ENCODE data around the gene RPS25.
"Not testable (repeated sequence)": the region's sequence is repeated elsewhere in the genome, so short reads cannot be mapped to it uniquely, and the experiment has no call there.

The RPS25 gene

DNA sequence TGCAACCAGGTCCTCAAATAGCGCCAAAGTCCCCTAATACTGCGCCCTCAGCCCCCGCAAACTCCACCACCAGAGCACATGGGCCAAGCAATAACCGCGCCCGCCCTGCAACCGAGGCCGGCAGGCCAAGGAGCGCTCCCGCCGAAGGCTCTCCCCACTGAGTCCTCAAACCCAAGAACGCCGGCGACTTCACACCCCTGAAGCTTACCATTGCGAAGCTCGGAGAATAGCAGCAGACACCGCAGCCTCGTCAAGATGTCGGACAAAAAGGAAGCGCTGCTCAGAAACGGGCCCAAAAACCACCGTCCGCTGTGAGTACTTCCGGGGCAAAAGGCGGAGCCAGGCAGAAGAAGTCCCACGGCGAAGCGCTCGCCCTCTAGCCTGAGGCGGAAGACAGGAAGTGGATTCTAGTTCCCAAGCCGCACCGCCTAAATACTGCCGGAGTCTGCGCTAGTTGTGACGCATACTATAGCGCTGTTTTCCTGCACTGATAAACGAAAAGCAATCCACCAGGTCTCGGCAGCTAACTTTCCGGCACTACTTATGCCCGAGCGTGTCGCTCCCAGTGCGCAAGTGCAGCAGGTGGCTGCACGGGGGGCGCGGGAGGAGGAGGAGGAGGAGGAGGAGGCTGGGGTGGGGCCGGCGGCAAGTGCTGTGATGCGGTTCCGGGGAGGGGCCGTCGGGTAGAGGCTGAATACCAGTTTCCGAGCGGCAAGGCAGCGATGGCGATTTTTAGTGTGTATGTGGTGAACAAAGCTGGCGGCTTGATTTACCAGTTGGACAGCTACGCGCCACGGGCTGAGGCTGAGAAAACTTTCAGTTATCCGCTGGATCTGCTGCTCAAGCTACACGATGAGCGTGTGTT, at the start of gene RPS25, which contains the start of gene TRAPPC4:
RPS25 (minus strand) TSS at position 270 of the 865 bp plus-strand sequence; CDS start at position 211, 59 bp downstream.
TRAPPC4 (plus strand) TSS at position 693 of the 865 bp plus-strand sequence; CDS start at position 723, 30 bp downstream.
- H3K4me3 ChIP-seq (ENCODE audit: low read length), result peak within 1 kb of the TSS; percentile 100
- peak; percentile 95 for DNase-seq (ENCODE audit: low read depth)
- TF ChIP-seq, protein P1, sequence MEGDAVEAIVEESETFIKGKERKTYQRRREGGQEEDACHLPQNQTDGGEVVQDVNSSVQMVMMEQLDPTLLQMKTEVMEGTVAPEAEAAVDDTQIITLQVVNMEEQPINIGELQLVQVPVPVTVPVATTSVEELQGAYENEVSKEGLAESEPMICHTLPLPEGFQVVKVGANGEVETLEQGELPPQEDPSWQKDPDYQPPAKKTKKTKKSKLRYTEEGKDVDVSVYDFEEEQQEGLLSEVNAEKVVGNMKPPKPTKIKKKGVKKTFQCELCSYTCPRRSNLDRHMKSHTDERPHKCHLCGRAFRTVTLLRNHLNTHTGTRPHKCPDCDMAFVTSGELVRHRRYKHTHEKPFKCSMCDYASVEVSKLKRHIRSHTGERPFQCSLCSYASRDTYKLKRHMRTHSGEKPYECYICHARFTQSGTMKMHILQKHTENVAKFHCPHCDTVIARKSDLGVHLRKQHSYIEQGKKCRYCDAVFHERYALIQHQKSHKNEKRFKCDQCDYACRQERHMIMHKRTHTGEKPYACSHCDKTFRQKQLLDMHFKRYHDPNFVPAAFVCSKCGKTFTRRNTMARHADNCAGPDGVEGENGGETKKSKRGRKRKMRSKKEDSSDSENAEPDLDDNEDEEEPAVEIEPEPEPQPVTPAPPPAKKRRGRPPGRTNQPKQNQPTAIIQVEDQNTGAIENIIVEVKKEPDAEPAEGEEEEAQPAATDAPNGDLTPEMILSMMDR (conservative IDR thresholded peaks at IDR 0.05; ENCODE audit: low read length), result no peak

DNA sequence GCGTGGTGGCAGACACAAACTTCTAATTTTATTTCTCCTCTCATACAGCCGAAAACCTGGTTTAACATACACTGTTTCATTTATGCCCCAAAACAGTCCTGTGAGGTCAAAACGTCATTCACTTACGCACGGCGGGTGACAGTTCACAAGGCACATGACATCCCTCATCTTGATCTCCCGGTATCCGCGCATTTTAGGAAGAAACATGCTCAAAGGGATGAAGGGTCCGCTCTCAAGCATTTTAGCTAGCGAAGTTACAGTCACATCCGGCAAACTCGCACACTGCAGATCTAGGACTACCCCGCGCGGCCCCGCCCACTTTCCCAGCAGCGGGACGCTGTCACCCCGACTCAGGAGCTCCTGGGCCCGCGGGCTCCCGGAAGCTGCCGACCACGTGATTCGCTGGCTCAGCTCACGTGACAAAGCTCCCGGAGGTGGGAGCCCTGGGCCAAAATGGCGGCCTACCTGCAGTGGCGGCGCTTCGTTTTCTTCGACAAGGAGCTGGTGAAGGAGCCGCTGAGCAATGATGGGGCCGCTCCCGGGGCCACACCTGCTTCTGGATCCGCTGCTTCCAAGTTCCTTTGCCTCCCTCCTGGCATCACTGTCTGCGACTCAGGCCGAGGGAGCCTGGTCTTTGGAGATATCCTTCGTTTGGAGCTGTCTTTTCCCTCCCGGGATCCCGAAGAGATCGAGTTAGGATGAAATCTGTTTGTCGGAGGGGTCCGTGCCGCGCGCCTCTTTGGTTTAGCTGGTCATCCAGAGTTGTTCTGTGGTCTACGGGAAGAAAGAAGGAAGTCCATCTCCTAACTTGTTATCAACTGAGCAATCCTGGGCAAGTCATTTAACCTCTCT, 49.5 kb upstream of the RPS25 start, which contains the start of gene VPS11:
VPS11 (plus strand) TSS at position 448 of the 852 bp plus-strand sequence; CDS start at position 454, 6 bp downstream.
- H3K4me3 ChIP-seq (ENCODE audit: low read length), result peak within 1 kb of the TSS; percentile 79
- TF ChIP-seq, protein P1 (conservative IDR thresholded peaks at IDR 0.05; ENCODE audit: low read length), result no peak
- DNase-seq (ENCODE audit: low read depth), result peak; percentile 94

DNA sequence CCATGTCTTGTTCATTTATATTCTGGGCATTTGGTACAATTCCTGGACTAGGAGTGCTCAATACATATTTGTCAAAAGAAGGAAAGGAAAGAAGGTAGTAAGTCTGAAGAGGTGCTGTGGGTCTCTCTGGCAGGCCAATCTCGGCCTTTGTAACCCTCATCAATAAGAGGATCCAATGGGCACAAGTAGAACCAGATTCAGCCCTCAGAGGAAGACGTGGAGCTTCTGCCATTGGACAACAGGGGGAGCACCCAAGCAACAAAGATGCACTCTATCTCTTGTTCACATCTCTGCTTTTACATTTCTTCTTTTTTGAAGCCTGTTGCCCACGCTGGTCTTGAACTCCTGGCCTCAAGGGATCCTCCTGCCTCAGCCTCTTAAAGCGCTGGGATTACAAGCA, 47.2 kb upstream of the RPS25 start:
- TF ChIP-seq, protein P1 (conservative IDR thresholded peaks at IDR 0.05; ENCODE audit: low read length), result peak; percentile 62
- peak; percentile 46 for DNase-seq (ENCODE audit: low read depth)

DNA sequence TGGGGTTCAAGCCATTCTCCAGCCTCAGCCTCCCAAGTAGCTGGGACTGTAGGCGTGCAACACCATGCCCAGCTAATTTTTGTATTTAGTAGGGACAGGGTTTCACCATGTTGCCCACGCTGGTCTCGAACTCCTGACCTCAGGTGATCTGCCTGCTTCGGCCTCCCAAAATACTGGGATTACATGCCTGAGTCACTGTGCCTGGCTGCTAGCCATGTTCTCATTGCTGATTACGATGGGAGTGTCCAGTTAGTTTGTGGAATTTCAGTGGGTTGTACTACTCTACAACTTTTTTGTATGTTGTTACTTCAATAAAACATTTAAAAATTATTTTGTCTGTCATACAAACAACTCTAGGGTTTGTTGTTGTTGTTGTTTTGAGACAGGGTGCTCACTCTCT, 44.6 kb upstream of the RPS25 start:
- H3K4me3 ChIP-seq (ENCODE audit: low read length), result no peak overlapping the region
- peak; percentile 57 for DNase-seq (ENCODE audit: low read depth)

More for the DNA sequence above, 47.2 kb upstream of the RPS25 start:
- no peak overlapping the region for H3K4me3 ChIP-seq (ENCODE audit: low read length)

DNA sequence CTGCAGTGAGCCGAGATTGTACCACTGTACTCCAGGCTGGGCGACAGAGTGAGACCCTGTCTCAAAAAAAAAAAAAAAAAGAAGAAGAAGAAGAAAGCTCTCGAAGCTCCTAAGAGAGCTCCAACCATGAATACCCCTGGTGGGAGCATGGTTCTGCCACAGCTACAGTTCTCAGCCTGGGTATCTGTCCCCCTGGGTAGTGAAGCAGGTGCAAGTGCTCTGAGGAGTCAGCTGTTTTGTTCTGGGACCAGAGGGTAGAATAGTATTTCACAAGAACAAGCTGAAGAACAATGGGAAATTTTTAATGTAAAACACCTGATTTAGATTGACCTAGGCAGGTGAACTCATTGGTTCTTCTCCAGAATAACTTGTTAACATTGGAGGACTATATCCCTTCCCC, 43.1 kb upstream of the RPS25 start:
- H3K4me3 ChIP-seq (ENCODE audit: low read length), result no peak overlapping the region
- no peak for DNase-seq (ENCODE audit: low read depth)
- TF ChIP-seq, protein P1 (conservative IDR thresholded peaks at IDR 0.05; ENCODE audit: low read length), result no peak

More for the DNA sequence above, 44.6 kb upstream of the RPS25 start:
- TF ChIP-seq, protein P1 (conservative IDR thresholded peaks at IDR 0.05; ENCODE audit: low read length), result no peak

DNA sequence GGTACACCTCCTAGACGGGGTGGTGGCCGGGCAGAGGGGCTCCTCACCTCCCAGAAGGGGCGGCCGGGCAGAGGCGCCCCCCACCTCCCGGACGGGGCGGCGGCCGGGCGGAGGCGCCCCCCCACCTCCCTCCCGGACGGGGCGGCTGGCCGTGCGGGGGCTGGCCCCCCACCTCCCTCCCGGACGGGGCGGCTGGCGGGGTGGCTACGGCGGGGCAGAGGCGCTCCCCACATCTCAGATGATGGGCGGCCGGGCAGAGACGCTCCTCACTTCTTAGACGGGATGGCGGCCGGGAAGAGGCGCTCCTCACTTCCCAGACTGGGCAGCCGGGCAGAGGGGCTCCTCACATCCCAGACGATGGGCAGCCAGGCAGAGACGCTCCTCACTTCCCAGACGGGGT, 41.0 kb upstream of the RPS25 start:
- H3K4me3 ChIP-seq (ENCODE audit: low read length); DNase-seq (ENCODE audit: low read depth): not testable (repeated sequence)
